ENCODE results near the gene RABGAP1L. TPM values are rescaled to one million over a fixed set of nuclear protein-coding genes. Genes with fewer than 3 reads are reported as not detected.

Gene RABGAP1L
- total RNA-seq, 4 donors from 2014 or later: 31.2 to 115 (median 62.5) TPM

DNA sequence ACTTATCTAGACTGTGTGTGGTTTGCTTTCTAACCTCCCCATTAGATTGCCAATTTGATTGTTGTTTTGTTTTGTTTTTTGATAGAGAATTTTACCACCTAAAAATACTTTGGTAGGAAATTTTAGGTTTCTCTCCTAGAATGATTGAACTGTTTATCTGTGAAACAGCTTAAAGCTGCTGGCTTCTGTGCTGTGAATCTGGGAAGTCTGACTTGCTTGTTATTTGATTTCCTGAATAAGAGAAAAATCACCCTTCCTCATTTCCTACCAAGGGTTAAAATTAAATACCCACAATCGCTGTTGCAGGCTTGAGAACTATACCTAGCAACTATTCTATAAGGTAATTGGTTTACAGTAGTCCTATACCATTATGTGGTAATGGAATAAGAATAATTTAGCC, 641.6 kb downstream of the RABGAP1L start:
- TF ChIP-seq, protein P1, sequence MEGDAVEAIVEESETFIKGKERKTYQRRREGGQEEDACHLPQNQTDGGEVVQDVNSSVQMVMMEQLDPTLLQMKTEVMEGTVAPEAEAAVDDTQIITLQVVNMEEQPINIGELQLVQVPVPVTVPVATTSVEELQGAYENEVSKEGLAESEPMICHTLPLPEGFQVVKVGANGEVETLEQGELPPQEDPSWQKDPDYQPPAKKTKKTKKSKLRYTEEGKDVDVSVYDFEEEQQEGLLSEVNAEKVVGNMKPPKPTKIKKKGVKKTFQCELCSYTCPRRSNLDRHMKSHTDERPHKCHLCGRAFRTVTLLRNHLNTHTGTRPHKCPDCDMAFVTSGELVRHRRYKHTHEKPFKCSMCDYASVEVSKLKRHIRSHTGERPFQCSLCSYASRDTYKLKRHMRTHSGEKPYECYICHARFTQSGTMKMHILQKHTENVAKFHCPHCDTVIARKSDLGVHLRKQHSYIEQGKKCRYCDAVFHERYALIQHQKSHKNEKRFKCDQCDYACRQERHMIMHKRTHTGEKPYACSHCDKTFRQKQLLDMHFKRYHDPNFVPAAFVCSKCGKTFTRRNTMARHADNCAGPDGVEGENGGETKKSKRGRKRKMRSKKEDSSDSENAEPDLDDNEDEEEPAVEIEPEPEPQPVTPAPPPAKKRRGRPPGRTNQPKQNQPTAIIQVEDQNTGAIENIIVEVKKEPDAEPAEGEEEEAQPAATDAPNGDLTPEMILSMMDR (IDR thresholded peaks at IDR 0.05): no peak
- TF ChIP-seq POLR2A (IDR thresholded peaks at IDR 0.05) (no peak), EP300 (IDR thresholded peaks at IDR 0.05) (no peak), POLR2AphosphoS5 (IDR thresholded peaks at IDR 0.05) (no peak)
- Histone ChIP-seq H3K27me3 (no peaks in the 10 kb centered on the region), H3K4me1 (peaks cover 0 to 24% (median 0%) of the 10 kb centered on the region in 3 donors), H3K9me3 (no peaks in the 10 kb centered on the region), H3K4me3 (peak overlapping the region in 1 of 2 donors; percentile 50), H3K36me3 (no peaks in the 10 kb centered on the region), H3K27ac (peak overlapping the region in 1 of 4 donors; percentile 65)
- 18 to 41% methylated on average over 1 of the region's 1 CpG for WGBS, 2 donors (ENCODE audit: low coverage in 1 of 2)
- no peak for ATAC-seq

DNA sequence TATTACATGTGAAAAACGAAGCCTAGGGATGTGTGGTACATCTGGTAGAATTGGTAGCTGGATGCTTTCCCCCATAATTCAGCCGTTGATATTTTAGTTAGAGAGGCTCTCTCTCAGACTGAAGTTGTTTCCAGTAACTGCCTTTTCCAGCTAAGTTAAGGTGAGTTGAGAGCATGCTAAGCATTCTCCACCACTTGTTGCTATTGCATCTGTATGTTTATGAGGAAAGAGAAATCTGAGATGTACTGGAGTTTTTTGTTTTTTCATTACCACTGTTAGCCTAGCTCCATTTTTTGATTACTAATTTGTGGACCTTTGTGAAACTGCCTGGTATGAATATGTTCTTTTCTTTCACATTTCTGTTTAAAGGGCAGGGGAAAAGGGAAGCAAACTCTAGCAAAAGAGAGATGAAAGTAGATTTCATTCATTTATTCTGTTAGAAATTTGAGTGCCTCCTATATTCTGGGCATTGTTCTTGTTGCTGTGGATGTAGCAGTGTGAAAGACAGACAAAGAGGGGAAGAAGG, 650.5 kb downstream of the RABGAP1L start:
- no peak for ATAC-seq
- WGBS, 2 donors (ENCODE audit: low coverage in 1 of 2): 33 to 78% methylated on average over 1 to 2 of the region's 2 CpGs
- TF ChIP-seq POLR2A (IDR thresholded peaks at IDR 0.05): no peak
- TF ChIP-seq POLR2AphosphoS5 (IDR thresholded peaks at IDR 0.05): no peak
- TF ChIP-seq EP300 (IDR thresholded peaks at IDR 0.05): no peak
- TF ChIP-seq, protein P1 (IDR thresholded peaks at IDR 0.05): no peak
- Histone ChIP-seq H3K4me3 (no peak overlapping the region), H3K36me3 (no peaks in the 10 kb centered on the region), H3K27ac (no peak overlapping the region), H3K4me1 (no peaks in the 10 kb centered on the region), H3K9me3 (no peaks in the 10 kb centered on the region), H3K27me3 (no peaks in the 10 kb centered on the region)

DNA sequence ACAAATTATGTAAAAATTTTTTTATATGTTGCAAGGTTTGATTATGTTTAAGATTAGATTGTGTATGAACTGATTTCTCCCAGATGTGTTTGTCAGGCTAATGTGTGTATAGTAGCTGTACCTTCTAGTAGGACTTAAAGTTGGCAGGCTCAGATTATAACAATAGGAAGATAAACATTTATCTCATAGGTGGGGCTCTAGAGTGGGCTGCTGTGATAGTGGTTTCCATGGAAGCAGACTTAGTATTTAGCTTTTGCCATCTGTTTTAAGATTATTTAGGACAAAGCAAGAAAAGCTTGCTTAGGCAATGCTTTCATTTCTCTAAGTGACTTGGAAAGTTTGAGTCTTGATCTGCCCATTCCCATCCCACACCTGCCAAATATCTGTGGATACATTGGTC, 652.7 kb downstream of the RABGAP1L start:
- Histone ChIP-seq H3K9me3 (no peaks in the 10 kb centered on the region), H3K36me3 (no peaks in the 10 kb centered on the region), H3K27ac (no peak overlapping the region), H3K27me3 (no peaks in the 10 kb centered on the region), H3K4me3 (no peak overlapping the region), H3K4me1 (no peaks in the 10 kb centered on the region)
- TF ChIP-seq EP300 (IDR thresholded peaks at IDR 0.05) (no peak), POLR2A (IDR thresholded peaks at IDR 0.05) (no peak), POLR2AphosphoS5 (IDR thresholded peaks at IDR 0.05) (no peak)
- TF ChIP-seq, protein P1 (IDR thresholded peaks at IDR 0.05): no peak
- no peak for ATAC-seq

DNA sequence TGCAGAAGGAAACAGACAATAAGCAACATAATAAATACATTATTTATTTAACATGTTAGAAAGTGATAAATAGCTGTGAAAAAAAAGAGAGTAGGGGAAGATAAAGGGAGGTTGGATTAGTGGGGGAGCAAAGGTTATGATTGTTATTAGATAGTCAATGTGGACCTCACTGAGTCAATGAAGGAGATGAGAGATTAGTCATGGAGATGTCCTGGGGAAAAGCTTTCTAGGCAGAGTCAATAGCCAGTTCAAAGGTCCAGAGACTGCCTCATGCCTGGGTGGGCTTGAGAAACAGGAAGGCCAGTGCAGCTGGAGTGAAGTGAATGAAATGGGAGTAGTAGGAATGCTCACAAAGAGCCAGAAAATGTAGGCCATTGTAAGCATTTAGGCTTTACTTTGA, 653.3 kb downstream of the RABGAP1L start:
- no peak overlapping the region for H3K27ac ChIP-seq
- H3K4me1 ChIP-seq: no peaks in the 10 kb centered on the region
- no peak for TF ChIP-seq POLR2A (IDR thresholded peaks at IDR 0.05)
- TF ChIP-seq POLR2AphosphoS5 (IDR thresholded peaks at IDR 0.05): no peak
- TF ChIP-seq, protein P1 (IDR thresholded peaks at IDR 0.05): no peak
- no peak for TF ChIP-seq EP300 (IDR thresholded peaks at IDR 0.05)
- H3K4me3 ChIP-seq: no peak overlapping the region
- H3K36me3 ChIP-seq: no peaks in the 10 kb centered on the region
- H3K27me3 ChIP-seq: no peaks in the 10 kb centered on the region
- no peaks in the 10 kb centered on the region for H3K9me3 ChIP-seq
- no peak for ATAC-seq

DNA sequence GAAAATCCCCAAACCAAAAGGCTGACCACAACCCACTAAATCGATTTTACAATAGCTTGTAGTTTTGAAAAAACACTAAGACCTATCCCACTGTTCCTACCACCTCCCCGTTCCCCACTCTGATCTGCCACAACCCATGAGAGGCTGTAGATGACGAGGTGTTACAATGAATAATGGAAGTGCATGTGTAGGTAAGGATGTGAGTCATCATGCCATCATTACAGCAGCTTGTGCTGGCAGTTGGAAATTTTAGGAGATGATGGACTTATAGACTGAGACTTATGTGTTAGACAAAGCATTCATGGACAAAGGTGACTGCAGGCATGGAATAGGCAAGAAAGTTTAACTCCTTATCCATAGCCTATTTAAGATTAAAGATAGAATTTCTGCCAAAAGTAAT, 655.7 kb downstream of the RABGAP1L start:
- no peak for TF ChIP-seq POLR2AphosphoS5 (IDR thresholded peaks at IDR 0.05)
- no peak for TF ChIP-seq EP300 (IDR thresholded peaks at IDR 0.05)
- no peaks in the 10 kb centered on the region for H3K36me3 ChIP-seq
- no peak overlapping the region for H3K4me3 ChIP-seq
- H3K27me3 ChIP-seq: no peaks in the 10 kb centered on the region
- ATAC-seq: no peak
- no peak overlapping the region for H3K27ac ChIP-seq
- no peaks in the 10 kb centered on the region for H3K4me1 ChIP-seq
- WGBS, 2 donors (ENCODE audit: low coverage in 1 of 2): 69 to 100% methylated on average over 1 to 3 of the region's 3 CpGs
- no peaks in the 10 kb centered on the region for H3K9me3 ChIP-seq

Measured in gastroesophageal sphincter (tissue), 4 donors.